Skeletal muscle cell (primary cell): ENCODE data around the gene APBA2.

Experiments used
- DNase-seq: peaks from one replicate; pipeline ENCODE4 v3.0.0-alpha.2; 2010; ENCODE audit warnings: low read depth
- H3K4me3 ChIP-seq: 2 replicates; pipeline ENCODE4 v1.5.1; 2011; ENCODE audit warnings: low read depth, mild to moderate bottlenecking, control low read depth, low read length, moderate library complexity

Gene APBA2

GRCh38 chr15:29116970-29117700 is 231.4 kb downstream of the APBA2 start:
- no peak overlapping the region for H3K4me3 ChIP-seq
- no peak for DNase-seq

GRCh38 chr15:29117778-29118177 is 232.0 kb downstream of the APBA2 start:
- DNase-seq = no peak
- no peak overlapping the region for H3K4me3 ChIP-seq

- DNase-seq = no peak
- H3K4me3 ChIP-seq = no peak overlapping the region
These were observed 234.1 kb downstream of the APBA2 start for GRCh38 chr15:29119847-29120246.

- no peak overlapping the region for H3K4me3 ChIP-seq
- no peak for DNase-seq
These were observed 235.0 kb downstream of the APBA2 start for GRCh38 chr15:29120593-29121368.

- no peak for DNase-seq
- H3K4me3 ChIP-seq = no peak overlapping the region
These were observed 235.5 kb downstream of the APBA2 start for GRCh38 chr15:29121369-29121656.

GRCh38 chr15:29121907-29122306 is 236.1 kb downstream of the APBA2 start:
- no peak overlapping the region for H3K4me3 ChIP-seq
- DNase-seq = no peak

- DNase-seq = no peak
- H3K4me3 ChIP-seq = no peak overlapping the region
These were observed 236.7 kb downstream of the APBA2 start for GRCh38 chr15:29122506-29122905.

- H3K4me3 ChIP-seq = no peak overlapping the region
- no peak for DNase-seq
These were observed 237.4 kb downstream of the APBA2 start for GRCh38 chr15:29123171-29123570.

GRCh38 chr15:29123991-29124390 is 238.2 kb downstream of the APBA2 start:
- no peak for DNase-seq

GRCh38 chr15:29124581-29125381 is 239.0 kb downstream of the APBA2 start:
- H3K4me3 ChIP-seq = no peak overlapping the region
- no peak for DNase-seq

More at GRCh38 chr15:29123991-29124390, 238.2 kb downstream of the APBA2 start:
- H3K4me3 ChIP-seq = no peak overlapping the region

- DNase-seq = no peak
- H3K4me3 ChIP-seq = no peak overlapping the region
These were observed 239.8 kb downstream of the APBA2 start for GRCh38 chr15:29125382-29126207.

GRCh38 chr15:29126208-29126536 is 240.4 kb downstream of the APBA2 start:
- no peak overlapping the region for H3K4me3 ChIP-seq
- no peak for DNase-seq

- H3K4me3 ChIP-seq = no peak overlapping the region
- DNase-seq = no peak
These were observed 241.2 kb downstream of the APBA2 start for GRCh38 chr15:29126821-29127461.

GRCh38 chr15:29127506-29128430 is 242.0 kb downstream of the APBA2 start:
- DNase-seq = no peak
- no peak overlapping the region for H3K4me3 ChIP-seq

GRCh38 chr15:29128671-29129070 is 242.9 kb downstream of the APBA2 start:
- DNase-seq = no peak
- H3K4me3 ChIP-seq = no peak overlapping the region

- no peak for DNase-seq
- H3K4me3 ChIP-seq = no peak overlapping the region
These were observed 243.4 kb downstream of the APBA2 start for GRCh38 chr15:29129221-29129620.

- DNase-seq = no peak
These were observed 244.2 kb downstream of the APBA2 start for GRCh38 chr15:29129926-29130325.

GRCh38 chr15:29130476-29130875 is 244.7 kb downstream of the APBA2 start:
- H3K4me3 ChIP-seq = no peak overlapping the region
- no peak for DNase-seq

More at GRCh38 chr15:29129926-29130325, 244.2 kb downstream of the APBA2 start:
- H3K4me3 ChIP-seq = no peak overlapping the region
